ENCODE data around the gene KCNK16. TPM values are rescaled to one million over a fixed set of nuclear protein-coding genes. Genes with fewer than 3 reads are reported as not detected.

The KCNK16 gene
- polyA plus RNA-seq, 1 donor: not detected

- DNase-seq: no peak
Measured at GRCh38 chr6:39341937-39342336, 19.4 kb upstream of the KCNK16 start.

DNA sequence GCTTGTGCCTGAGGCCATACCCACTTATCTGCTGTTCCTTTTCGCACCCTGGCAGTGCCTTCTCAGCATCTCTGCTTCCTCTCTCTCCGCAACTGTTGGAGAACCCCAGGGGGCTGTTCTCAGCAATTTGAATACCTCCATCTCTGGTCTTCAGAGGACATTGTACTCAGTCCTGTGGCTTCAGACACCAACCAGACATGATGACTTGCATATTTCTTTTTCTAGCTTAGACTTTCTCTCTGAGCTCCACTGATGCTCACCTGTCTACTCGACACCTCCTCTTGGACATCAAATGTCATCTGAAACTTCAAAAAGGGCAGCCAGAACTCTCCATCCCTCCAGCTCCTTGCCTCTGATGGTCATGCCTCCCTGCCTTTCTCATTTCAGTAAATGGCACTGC, 18.9 kb upstream of the KCNK16 start:
- no peak for DNase-seq

DNA sequence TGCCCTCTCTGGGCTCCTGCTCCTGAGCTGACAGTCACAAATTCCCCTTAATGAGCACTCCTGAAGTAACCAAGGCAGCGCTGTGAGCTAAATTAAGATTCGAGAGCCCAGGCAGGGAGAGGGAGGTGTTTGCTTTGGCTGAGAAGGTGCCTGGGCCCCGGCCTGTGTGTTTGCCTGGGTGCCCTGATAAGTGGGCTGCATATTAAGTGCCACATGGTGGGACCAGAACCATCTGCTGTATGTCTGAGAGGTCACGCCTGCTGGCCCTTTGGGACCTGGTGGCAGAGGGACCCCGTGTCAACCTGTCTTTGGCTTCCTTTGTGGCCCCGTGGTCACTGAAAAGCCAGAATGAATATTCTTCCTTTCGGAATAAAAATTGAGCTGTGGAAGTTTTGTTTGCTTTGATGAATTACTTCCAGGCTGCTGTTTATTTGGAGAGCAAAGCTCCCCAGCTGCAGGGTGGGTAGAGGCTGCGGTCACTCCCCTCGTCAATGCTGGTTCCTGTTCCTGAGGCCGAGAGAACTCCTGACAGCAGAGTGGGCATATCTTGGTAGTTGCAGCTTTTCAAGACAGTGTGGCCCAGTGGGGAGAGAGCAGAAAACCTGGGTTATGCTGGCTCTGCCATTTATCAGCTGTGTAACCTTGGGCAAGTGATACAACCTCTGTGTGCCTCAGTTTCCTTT, 17.5 kb upstream of the KCNK16 start:
- DNase-seq: no peak

DNA sequence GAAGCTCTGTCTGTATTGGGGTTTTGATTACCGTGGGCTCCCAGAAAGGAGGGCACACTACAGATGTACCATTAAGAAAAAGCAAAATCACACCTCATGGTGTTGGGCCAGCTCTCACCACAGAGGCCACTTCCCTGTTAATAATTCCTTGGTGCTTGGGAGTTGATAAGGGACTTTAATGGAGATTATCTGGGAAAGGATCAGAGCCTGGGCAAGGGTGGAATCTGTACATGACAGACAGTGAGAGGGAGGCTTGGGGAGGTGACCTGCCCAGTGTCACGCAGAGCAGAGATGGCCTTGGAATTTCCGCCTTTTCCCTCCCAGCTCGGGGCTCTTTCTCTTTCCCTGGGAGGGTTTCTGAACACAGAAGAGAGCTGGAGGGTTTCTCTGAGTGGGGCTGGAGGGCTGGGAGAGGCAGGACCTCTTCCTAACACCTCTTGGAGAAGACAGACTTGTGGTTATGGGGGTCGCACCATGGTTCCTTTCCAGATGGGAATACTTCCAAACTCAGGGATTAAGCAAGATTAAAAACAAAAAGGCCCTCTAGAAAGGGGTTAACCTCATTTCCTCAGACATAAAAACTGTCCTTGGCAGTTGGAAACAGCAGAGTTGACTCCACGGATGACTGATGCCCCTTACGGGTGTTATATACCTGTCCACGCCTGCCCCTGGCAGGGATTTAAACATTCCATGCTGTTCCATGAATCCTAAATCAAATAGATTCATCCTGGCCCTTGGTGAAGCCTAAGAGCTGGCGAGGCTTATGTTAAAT, 16.8 kb upstream of the KCNK16 start:
- DNase-seq: no peak

- DNase-seq: no peak
Measured at GRCh38 chr6:39338397-39338796, 15.9 kb upstream of the KCNK16 start.

GRCh38 chr6:39335780-39336545, 13.5 kb upstream of the KCNK16 start:
- no peak for DNase-seq

DNA sequence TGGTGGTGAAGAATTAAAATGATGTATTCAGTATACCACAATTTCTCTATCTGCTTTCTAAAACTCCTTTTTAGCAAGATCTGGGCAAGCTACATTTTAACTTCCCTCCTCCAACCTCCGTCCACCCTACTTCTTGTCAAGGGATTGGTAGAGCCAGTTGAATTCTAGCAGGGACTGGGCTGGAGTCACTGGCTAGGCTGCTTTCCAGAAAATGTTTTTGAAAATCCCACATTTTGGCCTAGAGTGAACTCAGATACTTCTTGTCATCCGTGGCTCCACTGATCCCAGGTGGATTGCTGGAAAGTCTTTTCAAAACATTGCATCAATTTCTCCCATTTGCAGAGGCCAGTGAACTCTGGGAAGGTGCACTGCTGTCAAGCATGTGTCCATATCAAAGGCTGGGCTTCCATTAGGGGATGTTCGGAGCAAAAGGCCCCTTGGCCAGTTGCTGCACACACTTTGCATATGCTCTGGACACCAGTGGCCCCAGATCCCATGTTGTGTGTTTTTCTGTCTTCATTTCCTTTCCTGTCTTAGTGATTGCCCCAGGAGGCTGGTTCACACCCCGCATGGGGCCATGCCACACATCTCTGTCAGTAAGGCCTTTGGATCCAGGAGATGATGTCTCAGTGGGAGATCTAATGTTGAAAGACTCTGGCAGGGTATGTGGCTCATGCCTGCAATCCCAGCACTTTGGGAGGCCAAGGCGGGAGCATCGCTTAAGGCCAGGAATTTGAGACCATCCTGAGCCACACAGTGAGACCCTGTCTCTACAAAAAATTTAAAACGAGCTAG, 11.3 kb upstream of the KCNK16 start:
- no peak for DNase-seq

DNA sequence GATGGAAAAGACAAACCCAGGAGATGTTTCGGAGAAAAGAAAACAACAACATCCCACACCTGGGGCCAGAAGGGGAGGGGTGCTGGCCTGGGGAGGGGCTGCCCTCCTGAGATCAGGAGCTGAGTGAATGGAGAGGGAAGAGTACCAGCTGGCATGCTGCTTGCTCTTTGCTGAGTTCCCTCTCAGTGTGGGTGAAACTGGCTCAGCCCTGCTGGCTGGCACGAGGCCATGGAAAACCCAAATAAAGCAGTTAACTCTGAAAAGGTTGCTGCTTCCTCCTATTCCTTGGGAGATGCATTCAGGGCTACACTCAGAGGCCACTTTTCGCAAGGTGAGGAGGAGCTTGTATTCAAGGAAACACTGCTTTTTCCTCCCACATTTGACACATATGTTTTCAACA, 8.0 kb upstream of the KCNK16 start:
- DNase-seq: no peak

DNA sequence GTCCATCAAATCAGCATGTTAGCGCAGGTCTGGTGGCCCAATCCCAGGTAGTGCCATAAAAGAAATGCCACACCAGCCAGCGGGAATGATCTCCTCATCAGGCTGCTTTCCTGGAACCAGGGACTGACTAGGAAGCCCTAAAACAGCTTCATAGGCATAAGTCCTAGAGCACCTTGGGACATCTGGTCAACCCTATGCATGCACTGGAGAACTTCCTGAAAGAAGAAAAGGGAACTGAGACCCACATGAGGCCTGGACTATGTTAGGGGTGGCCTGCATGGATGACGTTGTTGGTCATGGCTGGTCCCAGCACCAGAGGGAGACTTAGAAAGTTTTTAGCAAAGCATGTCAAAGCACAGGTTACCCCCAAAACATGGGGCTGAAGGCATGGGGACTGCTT, 7.6 kb upstream of the KCNK16 start:
- no peak for DNase-seq

- no peak for DNase-seq
Measured at GRCh38 chr6:39328066-39328465, 5.6 kb upstream of the KCNK16 start.

GRCh38 chr6:39327507-39327906, 5.0 kb upstream of the KCNK16 start:
- DNase-seq: no peak

DNA sequence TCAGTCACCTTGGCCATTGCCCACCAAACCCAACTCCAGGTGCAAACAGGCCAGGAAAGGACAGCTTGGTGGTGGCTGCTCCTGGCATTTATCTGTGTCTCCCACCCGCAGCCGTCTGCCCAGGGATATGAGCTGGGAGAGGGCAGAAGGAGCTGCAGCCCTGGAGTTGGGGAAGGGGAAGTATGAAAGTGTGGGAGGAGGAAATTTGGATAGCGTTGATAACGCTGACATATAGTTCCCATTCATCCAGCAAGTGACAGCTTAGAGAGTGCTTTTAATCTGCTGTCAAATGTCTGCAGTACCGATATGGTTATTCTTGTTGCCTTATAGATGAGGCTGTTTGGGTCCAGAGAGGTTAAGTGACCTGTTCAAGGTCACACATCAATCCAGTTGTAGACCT, 741 bp downstream of the KCNK16 start:
- no peak for DNase-seq

DNA sequence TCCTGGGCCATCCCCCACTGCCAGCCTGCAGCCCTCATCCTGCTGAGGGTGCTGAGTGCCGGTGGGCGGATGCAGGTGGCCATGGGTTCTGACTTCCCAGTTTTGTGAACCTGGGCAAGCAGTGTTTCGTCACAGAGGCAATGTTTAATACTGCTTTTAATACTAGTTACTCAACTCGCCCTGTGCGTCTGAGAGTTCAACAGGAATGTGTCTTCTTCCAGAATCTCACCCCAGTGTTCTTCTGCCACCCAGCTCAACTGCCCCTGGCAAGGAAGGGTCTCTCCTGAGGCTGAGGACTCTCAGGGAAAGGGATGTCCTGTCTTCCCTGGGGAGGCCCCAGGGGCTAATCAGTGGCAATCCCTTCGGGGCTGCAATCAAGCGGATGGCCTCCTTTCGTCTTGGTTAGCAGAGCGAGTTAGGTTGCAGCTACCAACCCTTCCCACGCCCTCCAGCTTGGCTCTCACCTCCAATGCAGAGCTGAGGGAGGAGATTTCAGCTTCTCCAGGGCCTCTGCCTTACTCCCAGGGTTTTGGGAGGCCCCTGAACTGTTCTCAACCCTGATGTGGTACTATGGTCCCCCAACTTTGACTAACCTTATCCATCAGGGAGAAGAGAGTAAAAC, 2.0 kb downstream of the KCNK16 start:
- no peak for DNase-seq

- DNase-seq: no peak
Measured at GRCh38 chr6:39319621-39320362, 2.7 kb downstream of the KCNK16 start.

- DNase-seq: no peak
Measured at GRCh38 chr6:39317256-39317655, 5.2 kb downstream of the KCNK16 start.

DNA sequence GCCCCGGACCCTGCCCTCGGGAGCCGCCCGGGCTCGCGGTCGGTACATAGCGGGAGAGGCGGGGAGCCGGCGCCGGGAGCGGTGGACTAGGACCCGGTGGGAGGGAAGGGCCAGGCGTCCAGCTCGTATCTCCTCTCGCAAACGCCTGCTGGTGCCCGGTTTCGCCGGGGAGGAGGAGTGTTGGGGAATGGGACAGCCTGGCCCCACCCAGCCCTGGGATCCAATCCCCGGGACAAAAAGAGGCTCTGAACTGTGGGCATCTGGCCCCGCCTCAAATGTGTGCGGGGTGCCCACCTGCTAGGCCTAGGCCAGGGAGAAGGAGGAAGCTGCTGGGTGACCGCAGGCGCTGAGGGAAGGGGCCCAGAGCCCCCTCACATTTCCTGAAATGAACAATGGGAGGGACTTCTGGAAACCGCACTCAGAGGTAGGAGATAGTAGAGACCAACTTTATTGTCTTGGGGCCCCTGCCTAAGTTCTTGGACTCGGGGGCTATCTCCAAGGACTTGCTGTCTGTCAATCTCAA, 8.2 kb downstream of the KCNK16 start, which contains the start of gene KCNK17:
Gene KCNK17 (minus strand): TSS at position 147 of the 523 bp plus-strand sequence. CDS start 99 bp downstream, at position 48.
- no peak for DNase-seq

- DNase-seq: no peak
Measured at GRCh38 chr6:39313526-39314272, 8.8 kb downstream of the KCNK16 start.

DNA sequence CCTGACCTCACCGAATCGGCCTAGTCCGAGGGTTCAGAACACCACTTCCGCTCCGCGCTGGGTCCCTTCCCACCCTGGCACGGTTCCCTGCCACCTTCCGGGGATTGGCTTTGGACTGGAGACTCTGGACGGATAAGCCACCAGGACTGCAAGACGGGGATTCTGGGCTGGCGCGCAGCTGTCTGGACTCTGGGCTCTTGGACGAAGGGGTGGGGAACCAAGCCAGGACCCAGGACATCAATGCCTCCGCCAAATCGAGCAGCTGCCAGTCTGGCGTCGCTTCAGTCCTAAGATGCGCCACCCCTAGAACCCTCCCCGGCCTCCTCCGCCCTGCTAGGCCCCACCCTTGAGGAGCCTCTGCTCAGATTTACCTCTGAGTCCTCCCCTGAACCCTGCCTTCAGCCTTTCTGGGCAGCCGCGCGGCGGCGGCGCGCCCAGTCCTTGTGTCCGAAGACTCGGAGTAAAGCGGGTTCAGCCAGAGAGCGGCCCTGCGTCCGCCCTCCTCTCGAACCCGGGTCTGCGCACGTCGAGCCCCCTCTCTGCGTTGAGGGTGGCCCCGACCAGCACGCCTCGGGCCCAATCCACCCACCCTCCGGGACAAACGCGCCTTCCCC, 9.5 kb downstream of the KCNK16 start:
- DNase-seq: no peak

- no peak for DNase-seq
Measured at GRCh38 chr6:39310542-39310941, 12.0 kb downstream of the KCNK16 start.

Measured in left kidney (tissue), 2 donors.